Osteoblast (primary cell): ENCODE measurements around the gene GTF2I. TPM values are rescaled to one million over a fixed set of nuclear protein-coding genes. Genes with fewer than 3 reads are reported as not detected.
"Not testable (repeated sequence)": the region's sequence is repeated elsewhere in the genome, so short reads cannot be mapped to it uniquely, and the experiment has no call there.

Experiments used
- DNase-seq: peaks from one replicate; pipeline ENCODE4 v3.0.0; 2011; ENCODE audit warnings: low spot score, mixed read lengths; ENCODE audit not compliant: insufficient read length; ENCODE audit errors: missing footprints
- H2AFZ ChIP-seq: 2 replicates; pipeline ENCODE4 v1.6.0; 2011; ENCODE audit warnings: mild to moderate bottlenecking, low read length
- H3K27ac ChIP-seq: 2 replicates; pipeline ENCODE4 v1.5.1; 2011; ENCODE audit warnings: mild to moderate bottlenecking, low read depth, low read length, moderate library complexity
- H3K27me3 ChIP-seq: 2 replicates; pipeline ENCODE4 v1.6.0; 2012; ENCODE audit warnings: mild to moderate bottlenecking, control low read depth, inconsistent platforms, low read length, moderate library complexity; ENCODE audit not compliant: insufficient read depth
- H3K36me3 ChIP-seq: 2 replicates; pipeline ENCODE4 v1.5.1; 2011; ENCODE audit warnings: mild to moderate bottlenecking, low read length, control low read depth, moderate library complexity; ENCODE audit not compliant: insufficient read depth
- H3K4me1 ChIP-seq: 2 replicates; pipeline ENCODE4 v1.5.1; 2011; ENCODE audit warnings: mild to moderate bottlenecking, low read length, control low read depth, moderate library complexity; ENCODE audit not compliant: insufficient read depth
- H3K4me2 ChIP-seq: 2 replicates; pipeline ENCODE4 v1.6.0; 2011; ENCODE audit warnings: mild to moderate bottlenecking, low read length; ENCODE audit not compliant: insufficient read depth
- H3K4me3 ChIP-seq: fragments of 200-600 bp; sonication (generic); 3 replicates; pipeline ENCODE4 v1.5.1; 2012; ENCODE audit warnings: mild to moderate bottlenecking, low read length, inconsistent platforms; ENCODE audit not compliant: insufficient read depth
- H3K79me2 ChIP-seq: 2 replicates; pipeline ENCODE4 v1.6.0; 2012; ENCODE audit warnings: mild to moderate bottlenecking, low read length, control low read depth, inconsistent platforms; ENCODE audit not compliant: insufficient read depth
- H3K9me3 ChIP-seq: 2 replicates; pipeline ENCODE4 v1.5.1; 2011; ENCODE audit warnings: low read depth, low read length, control low read depth
- H4K20me1 ChIP-seq: 2 replicates; pipeline ENCODE4 v1.6.0; 2012; ENCODE audit warnings: mild to moderate bottlenecking, low read length, control low read depth; ENCODE audit not compliant: insufficient read depth
- total RNA-seq: library from RNA; depleted of rRNA; stranded (reverse); fragments of >200 nt; gene quantifications from 2 replicates; pipeline ENCODE4 v1.2.3, GENCODE V29; 2012
- TF ChIP-seq, protein P1 (sequence below): IDR thresholded peaks from 2 replicates; pipeline ENCODE4 v1.5.1; 2011; ENCODE audit warnings: mild to moderate bottlenecking, low read depth, low read length, moderate library complexity; ENCODE audit errors: extremely low read depth

GTF2I gene
- total RNA-seq, 1 donor = 143 TPM

DNA sequence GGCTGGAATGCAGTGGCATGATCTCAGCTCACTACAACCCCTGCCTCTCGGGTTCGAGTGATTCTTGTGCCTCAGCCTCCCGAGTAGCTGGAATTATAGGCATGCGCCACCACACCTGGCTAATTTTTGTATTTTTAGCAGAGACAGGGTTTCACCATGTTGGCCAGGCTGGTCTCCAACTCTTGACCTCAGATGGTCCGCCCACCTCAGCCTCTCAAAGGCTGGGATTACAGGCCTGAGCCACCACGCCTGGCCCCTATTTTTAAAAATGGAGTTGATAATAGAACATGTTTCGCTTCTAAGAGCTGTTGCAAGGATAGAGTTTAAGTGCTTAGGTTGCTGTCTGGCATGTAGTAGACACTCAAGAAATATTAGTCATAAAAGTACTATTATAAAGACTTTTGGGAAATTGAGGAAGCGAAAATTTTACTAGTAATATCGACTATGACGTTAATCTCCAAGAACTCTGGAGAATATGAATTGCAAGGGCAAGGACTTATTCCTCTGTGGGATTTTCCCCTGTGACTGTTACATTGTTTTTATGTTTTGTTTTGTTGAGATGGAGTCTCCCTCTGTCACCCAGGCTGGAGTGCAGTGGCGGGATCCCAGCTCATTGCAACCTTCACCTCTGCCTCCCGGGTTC lies 7.9 kb downstream of the GTF2I start:
- Histone ChIP-seq H2AFZ (no peak overlapping the region), H3K27ac (no peak overlapping the region), H3K27me3 (no peaks in the 10 kb centered on the region), H3K4me3 (no peak overlapping the region), H3K36me3 (peaks cover 18% of the 10 kb centered on the region), H3K4me2 (no peak overlapping the region), H4K20me1 (peaks cover 79% of the 10 kb centered on the region), H3K9me3 (no peaks in the 10 kb centered on the region), H3K4me1 (peaks cover 35% of the 10 kb centered on the region), H3K79me2 (peaks cover 97% of the 10 kb centered on the region)
- TF ChIP-seq, protein P1, sequence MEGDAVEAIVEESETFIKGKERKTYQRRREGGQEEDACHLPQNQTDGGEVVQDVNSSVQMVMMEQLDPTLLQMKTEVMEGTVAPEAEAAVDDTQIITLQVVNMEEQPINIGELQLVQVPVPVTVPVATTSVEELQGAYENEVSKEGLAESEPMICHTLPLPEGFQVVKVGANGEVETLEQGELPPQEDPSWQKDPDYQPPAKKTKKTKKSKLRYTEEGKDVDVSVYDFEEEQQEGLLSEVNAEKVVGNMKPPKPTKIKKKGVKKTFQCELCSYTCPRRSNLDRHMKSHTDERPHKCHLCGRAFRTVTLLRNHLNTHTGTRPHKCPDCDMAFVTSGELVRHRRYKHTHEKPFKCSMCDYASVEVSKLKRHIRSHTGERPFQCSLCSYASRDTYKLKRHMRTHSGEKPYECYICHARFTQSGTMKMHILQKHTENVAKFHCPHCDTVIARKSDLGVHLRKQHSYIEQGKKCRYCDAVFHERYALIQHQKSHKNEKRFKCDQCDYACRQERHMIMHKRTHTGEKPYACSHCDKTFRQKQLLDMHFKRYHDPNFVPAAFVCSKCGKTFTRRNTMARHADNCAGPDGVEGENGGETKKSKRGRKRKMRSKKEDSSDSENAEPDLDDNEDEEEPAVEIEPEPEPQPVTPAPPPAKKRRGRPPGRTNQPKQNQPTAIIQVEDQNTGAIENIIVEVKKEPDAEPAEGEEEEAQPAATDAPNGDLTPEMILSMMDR = no peak
- no peak for DNase-seq

DNA sequence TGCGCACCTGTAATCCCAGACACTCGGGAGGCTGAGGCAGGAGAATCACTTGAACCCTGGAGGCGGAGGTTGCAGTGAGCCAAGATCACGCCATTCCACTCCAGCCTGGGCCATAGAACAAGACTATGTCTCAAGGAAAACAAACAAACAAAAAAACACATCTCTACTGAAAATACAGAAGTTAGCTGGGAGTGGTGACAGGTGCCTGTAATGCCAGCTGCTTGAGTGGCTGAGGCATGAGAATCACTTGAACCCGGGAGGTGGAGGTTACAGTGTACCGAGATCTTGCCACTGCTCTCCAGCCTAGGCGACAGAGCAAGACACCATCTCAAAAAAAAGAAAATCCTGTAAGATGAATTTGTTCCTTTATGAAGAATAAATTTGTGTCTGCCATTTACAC lies 9.5 kb downstream of the GTF2I start:
- not testable (repeated sequence) for H3K4me3 ChIP-seq, H2AFZ ChIP-seq, H3K27me3 ChIP-seq, H3K27ac ChIP-seq, H3K9me3 ChIP-seq, DNase-seq, H3K4me2 ChIP-seq
- H3K79me2 ChIP-seq = peaks cover 97% of the 10 kb centered on the region
- peaks cover 18% of the 10 kb centered on the region for H3K36me3 ChIP-seq
- peaks cover 75% of the 10 kb centered on the region for H4K20me1 ChIP-seq
- peaks cover 21% of the 10 kb centered on the region for H3K4me1 ChIP-seq

DNA sequence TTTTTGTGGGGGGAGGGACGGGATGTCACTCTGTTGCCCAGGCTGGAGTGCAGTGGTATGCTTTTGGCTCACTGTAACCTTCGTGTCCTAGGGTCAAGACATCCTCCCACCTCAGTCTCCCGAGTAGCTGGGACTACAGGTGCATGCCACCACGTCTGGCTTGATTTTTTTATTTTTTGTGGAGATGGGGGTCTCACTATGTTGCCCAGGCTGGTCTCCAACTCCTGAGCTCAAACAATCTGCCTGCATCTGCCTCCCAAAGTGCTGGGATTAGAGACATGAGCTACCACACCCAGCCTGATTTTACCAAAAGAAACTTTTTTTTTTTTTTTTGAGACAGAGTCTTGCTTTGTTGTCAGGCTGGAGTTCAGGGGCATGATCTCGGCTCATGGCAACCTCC lies 10.0 kb downstream of the GTF2I start:
- not testable (repeated sequence) for H2AFZ ChIP-seq, DNase-seq, H3K4me3 ChIP-seq, H3K27ac ChIP-seq, H3K4me2 ChIP-seq, H3K27me3 ChIP-seq, H3K9me3 ChIP-seq
- H3K4me1 ChIP-seq = peaks cover 16% of the 10 kb centered on the region
- H3K79me2 ChIP-seq = peaks cover 97% of the 10 kb centered on the region
- peaks cover 73% of the 10 kb centered on the region for H4K20me1 ChIP-seq
- H3K36me3 ChIP-seq = peaks cover 18% of the 10 kb centered on the region

DNA sequence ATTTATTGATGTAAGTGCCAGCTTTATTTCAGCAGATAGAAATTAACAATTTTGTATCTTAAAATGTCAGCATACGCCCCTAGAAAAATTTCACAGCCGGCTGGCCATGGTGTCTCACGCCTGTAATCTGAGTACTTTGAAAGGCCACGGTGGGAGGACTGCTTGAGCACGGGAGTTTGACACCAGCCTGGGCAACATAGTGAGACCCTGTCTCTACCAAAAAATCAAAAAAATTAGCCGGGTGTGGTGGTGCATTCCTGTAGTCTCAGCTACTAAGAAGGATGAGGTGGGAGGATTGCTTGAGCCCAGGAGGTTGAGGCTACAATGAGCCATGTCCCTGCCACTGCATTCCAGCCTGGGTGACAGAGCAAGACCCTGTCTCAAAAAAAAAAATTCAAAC lies 14.1 kb downstream of the GTF2I start:
- DNase-seq = no peak
- Histone ChIP-seq H4K20me1 (peaks cover 64% of the 10 kb centered on the region), H3K27me3 (no peaks in the 10 kb centered on the region), H3K4me1 (no peaks in the 10 kb centered on the region), H3K36me3 (peaks cover 12% of the 10 kb centered on the region), H2AFZ (no peak overlapping the region), H3K79me2 (peaks cover 98% of the 10 kb centered on the region), H3K9me3 (no peaks in the 10 kb centered on the region), H3K27ac (no peak overlapping the region), H3K4me2 (no peak overlapping the region), H3K4me3 (no peak overlapping the region)
- TF ChIP-seq, protein P1 = no peak

DNA sequence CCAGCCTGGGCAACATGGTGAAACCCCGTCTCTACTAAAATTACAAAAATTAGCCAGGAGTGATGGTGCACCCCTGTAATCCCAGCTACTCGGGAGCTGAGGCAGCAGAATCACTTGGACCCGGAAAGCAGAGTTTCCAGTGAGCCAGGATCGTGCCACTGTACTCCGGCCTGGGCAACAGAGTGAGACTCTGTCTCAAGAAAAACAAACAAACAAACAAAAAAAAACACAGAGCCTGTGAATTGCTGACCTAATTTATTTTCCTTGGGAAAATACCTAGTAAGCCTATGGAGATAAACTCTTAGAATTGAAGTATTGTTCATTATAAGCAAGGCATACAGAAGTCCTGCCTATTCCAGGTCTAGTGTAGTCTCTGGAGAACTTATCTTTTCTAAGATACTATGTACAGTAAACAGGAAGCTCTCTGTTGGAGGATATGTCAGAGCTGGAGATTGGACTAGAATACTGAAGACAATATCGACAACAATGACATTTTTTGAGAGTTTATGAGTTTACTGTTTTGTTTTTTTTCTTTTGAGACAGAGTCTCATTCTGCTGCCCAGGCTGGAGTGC lies 14.9 kb downstream of the GTF2I start:
- H3K4me3 ChIP-seq = no peak overlapping the region
- no peak overlapping the region for H2AFZ ChIP-seq
- H3K4me1 ChIP-seq = no peaks in the 10 kb centered on the region
- no peak for DNase-seq
- no peak overlapping the region for H3K4me2 ChIP-seq
- TF ChIP-seq, protein P1 = no peak
- H3K36me3 ChIP-seq = peaks cover 12% of the 10 kb centered on the region
- H3K27me3 ChIP-seq = no peaks in the 10 kb centered on the region
- peaks cover 63% of the 10 kb centered on the region for H4K20me1 ChIP-seq
- H3K9me3 ChIP-seq = no peaks in the 10 kb centered on the region
- H3K27ac ChIP-seq = no peak overlapping the region
- peaks cover 98% of the 10 kb centered on the region for H3K79me2 ChIP-seq
